Mucosa of rectum (tissue), 2 donors: ENCODE results near the gene POLR1A.

Experiments used
- H3K27ac ChIP-seq, 2 donors: one replicate each; pipeline ENCODE4 v1.7.0; 2013; ENCODE audit warnings: inconsistent platforms in 2 of 2, low read depth in 2 of 2, low read length in 2 of 2
- H3K27me3 ChIP-seq, 2 donors: one replicate each; pipeline ENCODE4 v1.7.0; 2013; ENCODE audit warnings: low read length in 2 of 2; ENCODE audit not compliant: control insufficient read depth in 2 of 2, insufficient read depth in 2 of 2
- H3K36me3 ChIP-seq, 2 donors: one replicate each; pipeline ENCODE4 v1.7.0; 2013; ENCODE audit warnings: low read length in 2 of 2; ENCODE audit not compliant: control insufficient read depth in 2 of 2, insufficient read depth in 2 of 2
- H3K4me1 ChIP-seq, 2 donors: one replicate each; pipeline ENCODE4 v1.7.0; 2013; ENCODE audit warnings: low read length in 2 of 2, mild to moderate bottlenecking in 1 of 2; ENCODE audit not compliant: control insufficient read depth in 2 of 2, insufficient read depth in 2 of 2
- H3K4me3 ChIP-seq, 2 donors: one replicate each; pipeline ENCODE4 v1.7.0; 2013; ENCODE audit warnings: low read length in 2 of 2
- H3K9ac ChIP-seq, 2 donors: one replicate each; pipeline ENCODE4 v1.7.0; 2013; ENCODE audit warnings: low read length in 2 of 2, low read depth in 1 of 2, mild to moderate bottlenecking in 1 of 2
- H3K9me3 ChIP-seq, 2 donors: one replicate each; pipeline ENCODE4 v1.7.0; 2013; ENCODE audit warnings: low read length in 2 of 2; ENCODE audit not compliant: control insufficient read depth in 2 of 2
- donor health status: healthy.
- donor health status: Normal muscosa, but diverticular disease.

POLR1A gene

GRCh38 chr2:86025229-86025820 lies 80.4 kb downstream of the POLR1A start:
- H3K36me3 ChIP-seq: peaks cover 40 to 44% of the 10 kb centered on the region in 2 donors
- H3K4me3 ChIP-seq: no peak overlapping the region
- no peaks in the 10 kb centered on the region for H3K4me1 ChIP-seq
- H3K27ac ChIP-seq: no peak overlapping the region
- no peak overlapping the region for H3K9ac ChIP-seq
- no peaks in the 10 kb centered on the region for H3K9me3 ChIP-seq
- no peaks in the 10 kb centered on the region for H3K27me3 ChIP-seq

GRCh38 chr2:86023366-86023712 lies 82.3 kb downstream of the POLR1A start:
- Histone ChIP-seq H3K9me3 (no peaks in the 10 kb centered on the region), H3K9ac (no peak overlapping the region), H3K4me1 (no peaks in the 10 kb centered on the region), H3K36me3 (peaks cover 26 to 28% of the 10 kb centered on the region in 2 donors), H3K27me3 (no peaks in the 10 kb centered on the region), H3K27ac (no peak overlapping the region), H3K4me3 (no peak overlapping the region)

- Histone ChIP-seq H3K27ac (no peak overlapping the region), H3K4me3 (no peak overlapping the region), H3K27me3 (no peaks in the 10 kb centered on the region), H3K9ac (no peak overlapping the region), H3K4me1 (no peaks in the 10 kb centered on the region), H3K36me3 (peaks cover 21 to 23% of the 10 kb centered on the region in 2 donors), H3K9me3 (no peaks in the 10 kb centered on the region)
These were observed 82.9 kb downstream of the POLR1A start for GRCh38 chr2:86022661-86023365.

GRCh38 chr2:86021396-86022378 lies 84.0 kb downstream of the POLR1A start:
- Histone ChIP-seq H3K9ac (no peak overlapping the region), H3K9me3 (no peaks in the 10 kb centered on the region), H3K4me1 (peaks cover 0 to 4% of the 10 kb centered on the region in 2 donors), H3K4me3 (no peak overlapping the region), H3K36me3 (peaks cover 10 to 13% of the 10 kb centered on the region in 2 donors), H3K27ac (no peak overlapping the region), H3K27me3 (no peaks in the 10 kb centered on the region)

GRCh38 chr2:86020984-86021383 lies 84.7 kb downstream of the POLR1A start:
- Histone ChIP-seq H3K9ac (no peak overlapping the region), H3K4me1 (peaks cover 0 to 6% of the 10 kb centered on the region in 2 donors), H3K27ac (peak overlapping the region in 1 of 2 donors; percentile 9)

GRCh38 chr2:86019121-86019520 lies 86.6 kb downstream of the POLR1A start:
- Histone ChIP-seq H3K9me3 (peaks cover 0 to 5% of the 10 kb centered on the region in 2 donors), H3K4me3 (no peak overlapping the region), H3K27me3 (no peaks in the 10 kb centered on the region), H3K36me3 (no peaks in the 10 kb centered on the region), H3K9ac (no peak overlapping the region), H3K4me1 (peaks cover 0 to 6% of the 10 kb centered on the region in 2 donors), H3K27ac (no peak overlapping the region)

More at GRCh38 chr2:86020984-86021383, 84.7 kb downstream of the POLR1A start:
- no peaks in the 10 kb centered on the region for H3K27me3 ChIP-seq
- no peak overlapping the region for H3K4me3 ChIP-seq
- no peaks in the 10 kb centered on the region for H3K9me3 ChIP-seq
- peaks cover 6 to 7% of the 10 kb centered on the region in 2 donors for H3K36me3 ChIP-seq

GRCh38 chr2:86017901-86018896 lies 87.5 kb downstream of the POLR1A start:
- Histone ChIP-seq H3K9ac (no peak overlapping the region), H3K27me3 (no peaks in the 10 kb centered on the region), H3K9me3 (peaks cover 0 to 5% of the 10 kb centered on the region in 2 donors), H3K36me3 (no peaks in the 10 kb centered on the region), H3K4me3 (no peak overlapping the region), H3K27ac (no peak overlapping the region), H3K4me1 (peaks cover 0 to 6% of the 10 kb centered on the region in 2 donors)

GRCh38 chr2:86016581-86016980 lies 89.1 kb downstream of the POLR1A start:
- no peaks in the 10 kb centered on the region for H3K27me3 ChIP-seq
- peaks cover 0 to 6% of the 10 kb centered on the region in 2 donors for H3K4me1 ChIP-seq
- no peak overlapping the region for H3K27ac ChIP-seq
- no peak overlapping the region for H3K4me3 ChIP-seq
- peaks cover 0 to 5% of the 10 kb centered on the region in 2 donors for H3K9me3 ChIP-seq
- H3K36me3 ChIP-seq: no peaks in the 10 kb centered on the region
- no peak overlapping the region for H3K9ac ChIP-seq

GRCh38 chr2:86015699-86016098 lies 90.0 kb downstream of the POLR1A start:
- H3K4me1 ChIP-seq: peaks cover 2 to 6% of the 10 kb centered on the region in 2 donors
- no peak overlapping the region for H3K4me3 ChIP-seq
- H3K9ac ChIP-seq: no peak overlapping the region
- H3K27me3 ChIP-seq: no peaks in the 10 kb centered on the region
- no peaks in the 10 kb centered on the region for H3K36me3 ChIP-seq
- H3K9me3 ChIP-seq: peaks cover 0 to 5% of the 10 kb centered on the region in 2 donors
- H3K27ac ChIP-seq: no peak overlapping the region
